ENCODE data around the gene CSH2.

GRCh38 chr17:63916566-63917185, 43.2 kb upstream of the CSH2 start:
- no peak for TF ChIP-seq FOSL1 (IDR thresholded peaks at IDR 0.05; ENCODE audit: insufficient read depth, low read depth, low read length)
- TF ChIP-seq CBX8 (IDR thresholded peaks at IDR 0.05; ENCODE audit: borderline replicate concordance, low read depth, low read length): no peak
- TF ChIP-seq CTCF (IDR thresholded peaks at IDR 0.05; ENCODE audit: control extremely low read depth in 1 of 3, insufficient read depth in 1 of 3, low read depth in 1 of 3, low read length in 3 of 3): no peak
- no peak for TF ChIP-seq EP300 (IDR thresholded peaks at IDR 0.05; ENCODE audit: borderline replicate concordance in 1 of 2, low read depth in 2 of 2, low read length in 2 of 2)
- TF ChIP-seq CHD2 (IDR thresholded peaks at IDR 0.05; ENCODE audit: low read length): no peak
- no peak for TF ChIP-seq EZH2 (IDR thresholded peaks at IDR 0.05; ENCODE audit: low read depth, low read length, severe bottlenecking)
- no peak for TF ChIP-seq PHF8 (conservative IDR thresholded peaks at IDR 0.05; ENCODE audit: low read depth, low read length)
- TF ChIP-seq SIN3A (conservative IDR thresholded peaks at IDR 0.05 in 1 of 2, IDR thresholded peaks at IDR 0.05 in 1 of 2; ENCODE audit: low read depth in 1 of 2, low read length in 2 of 2): no peak
- no peak for TF ChIP-seq POLR2A (IDR thresholded peaks at IDR 0.05; ENCODE audit: control extremely low read depth in 1 of 2, low read depth in 2 of 2, low read length in 2 of 2)
- no peak for TF ChIP-seq JUND (IDR thresholded peaks at IDR 0.05; ENCODE audit: low read length)
- TF ChIP-seq POLR2AphosphoS5 (IDR thresholded peaks at IDR 0.05; ENCODE audit: low read depth, low read length): no peak
- TF ChIP-seq JUN (IDR thresholded peaks at IDR 0.05; ENCODE audit: low read depth, low read length): no peak
- no peak for TF ChIP-seq TEAD4 (IDR thresholded peaks at IDR 0.05; ENCODE audit: low read depth, low read length)
- no peak for TF ChIP-seq CHD1 (IDR thresholded peaks at IDR 0.05; ENCODE audit: low read depth, low read length)

All from H1 (cell line).